CD4-positive, alpha-beta T cell (primary cell): Measurements from ENCODE around the gene MICAL2. TPM values are rescaled to one million over a fixed set of nuclear protein-coding genes. Genes with fewer than 3 reads are reported as not detected.

Experiments used
- ATAC-seq: fragments of 200-7000 bp; cut with Tn5 transposase; one replicate; pipeline ENCODE4 v1.10.0; 2022; ENCODE audit warnings: mild to moderate bottlenecking; ENCODE audit not compliant: poor library complexity
- CTCF ChIA-PET: fragments of 350-600 bp; sonication (Branson Sonifier 250); formaldehyde crosslinking; loops from one replicate; lab custom pipeline; 2021; ENCODE audit warnings: antibody characterized with exemption, inconsistent platforms; lab: Charles Lee
- POLR2A ChIA-PET: fragments of 350-600 bp; sonication (Branson Sonifier 250); formaldehyde crosslinking; loops from one replicate; lab custom pipeline; 2021; ENCODE audit warnings: antibody characterized with exemption, inconsistent platforms; lab: Charles Lee
- DNase-seq, 14 experiments: peaks; one replicate each; pipeline ENCODE4 v3.0.0-alpha.2; 2013 to 2020; ENCODE audit warnings: mixed read lengths in 2 of 14
- H3K27ac ChIP-seq, 2 donors: one replicate each; pipeline versions ENCODE4 v1.5.1 to v1.7.0; 2013; ENCODE audit warnings: low read length in 2 of 2, low read depth in 1 of 2, mild to moderate bottlenecking in 1 of 2
- H3K27me3 ChIP-seq, 2 experiments: 1 replicate in 1 of 2; 2 replicates in 1 of 2; pipeline versions ENCODE4 v1.6.1 to v1.7.0; 2013; ENCODE audit warnings: low read length in 2 of 2, control low read depth in 1 of 2, mild to moderate bottlenecking in 1 of 2, moderate library complexity in 1 of 2; ENCODE audit not compliant: insufficient read depth in 2 of 2, control insufficient read depth in 1 of 2
- H3K36me3 ChIP-seq: one replicate; pipeline ENCODE4 v1.6.1; 2013; ENCODE audit warnings: low read length, control low read depth; ENCODE audit not compliant: insufficient read depth
- H3K4me1 ChIP-seq: one replicate; pipeline ENCODE4 v1.6.1; 2013; ENCODE audit warnings: low read length, control low read depth; ENCODE audit not compliant: insufficient read depth
- H3K4me3 ChIP-seq: one replicate; pipeline ENCODE4 v1.5.1; 2013; ENCODE audit warnings: mild to moderate bottlenecking, low read length, moderate library complexity
- H3K9me3 ChIP-seq, 2 experiments: 1 replicate in 1 of 2; 2 replicates in 1 of 2; pipeline versions ENCODE4 v1.6.1 to v1.7.0; 2013; ENCODE audit warnings: low read length in 2 of 2, mild to moderate bottlenecking in 2 of 2, control low read depth in 1 of 2, moderate library complexity in 1 of 2; ENCODE audit not compliant: control insufficient read depth in 1 of 2, insufficient read depth in 1 of 2
- H3K27ac Mint-ChIP-seq: one replicate; pipeline ENCODE4 v1.8.0; 2020; ENCODE audit warnings: mixed read lengths
- H3K27me3 Mint-ChIP-seq: one replicate; pipeline ENCODE4 v1.8.0; 2021; ENCODE audit warnings: mixed read lengths
- H3K36me3 Mint-ChIP-seq: one replicate; pipeline ENCODE4 v1.8.0; 2021; ENCODE audit warnings: low read depth, mixed read lengths
- H3K4me1 Mint-ChIP-seq: one replicate; pipeline ENCODE4 v1.8.0; 2021; ENCODE audit warnings: low read depth, mixed read lengths
- H3K4me3 Mint-ChIP-seq: one replicate; pipeline ENCODE4 v1.8.0; 2020; ENCODE audit warnings: mild to moderate bottlenecking, mixed read lengths
- H3K9me3 Mint-ChIP-seq: one replicate; pipeline ENCODE4 v1.8.0; 2020; ENCODE audit warnings: mixed read lengths
- intact Hi-C, 2 experiments: fragments of 100-400 bp; cut with DNase I in 1 of 2; cut with micrococcal nuclease in 1 of 2; formaldehyde crosslinking; loops; one replicate each; pipeline versions ENCODE4 v1.15.1 to v1.9.0; 2023 to 2025; cut with DNase I, micrococcal nuclease
- total RNA-seq, 174 experiments: library from RNA in 2 of 174; stranded (reverse) in 2 of 174; gene quantifications; one replicate each; pipeline ENCODE4 v1.2.3 and lab custom pipeline; 2021 to 2026
- TF ChIP-seq, protein P1 (sequence below): fragments of 200-600 bp; IDR thresholded peaks from one replicate; pipeline ENCODE4 v1.8.0; 2022; ENCODE audit warnings: antibody characterized with exemption, mild to moderate bottlenecking

The MICAL2 gene
- total RNA-seq, 2 experiments from 2014 or later = 12.8 to 14.1 TPM

DNA sequence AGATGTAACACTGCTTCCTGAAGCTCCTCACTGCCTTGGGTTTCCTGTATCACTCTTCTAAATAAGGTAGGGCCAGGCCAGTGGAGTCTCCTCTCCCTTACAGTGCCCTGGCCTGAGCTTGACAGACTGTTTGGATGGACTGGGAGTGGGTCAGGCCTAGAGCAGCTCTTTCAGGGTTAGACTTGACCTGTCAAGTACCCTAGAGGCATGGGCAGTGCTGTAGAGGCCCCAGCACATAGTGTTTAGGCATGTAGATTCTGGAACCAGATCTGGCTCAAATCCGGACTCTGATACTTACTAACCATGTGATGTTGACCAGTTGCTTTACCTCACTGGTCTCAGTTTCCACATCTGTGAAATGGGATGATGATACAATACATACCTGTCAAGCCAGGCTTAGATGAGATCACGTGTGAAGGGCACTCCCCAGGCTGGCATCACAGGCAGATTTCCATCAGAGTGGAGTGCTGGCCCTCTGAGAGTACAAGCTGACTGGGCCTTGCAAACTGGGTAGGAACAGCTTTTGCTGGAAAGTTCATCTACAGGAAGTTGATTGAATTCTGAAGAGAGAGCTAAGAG lies 1.4 kb upstream of the MICAL2 start:
- ATAC-seq (no peak), DNase-seq (no peak)
- ChIA-PET POLR2A (interaction anchor here (1.4 to 3.1 kb wide), 3 partner anchors 21 to 127 kb away, joined by 3 to 13 read pairs (median 4); no protein-coding TSS in a partner anchor), CTCF (interaction anchor here (1.0 to 1.3 kb wide), 2 partner anchors 22 to 128 kb away, joined by 3 read pairs; no protein-coding TSS in a partner anchor)
- Mint-ChIP-seq H3K27ac (no peak overlapping the region), H3K4me1 (peaks cover 22% of the 10 kb centered on the region), H3K9me3 (no peaks in the 10 kb centered on the region), H3K36me3 (no peaks in the 10 kb centered on the region), H3K4me3 (peak overlapping the region; percentile 71), H3K27me3 (no peaks in the 10 kb centered on the region)
- Histone ChIP-seq H3K9me3 (no peaks in the 10 kb centered on the region), H3K4me1 (peaks cover 32% of the 10 kb centered on the region), H3K27ac (no peak overlapping the region), H3K27me3 (no peaks in the 10 kb centered on the region), H3K36me3 (no peaks in the 10 kb centered on the region), H3K4me3 (no peak overlapping the region)
- TF ChIP-seq, protein P1, sequence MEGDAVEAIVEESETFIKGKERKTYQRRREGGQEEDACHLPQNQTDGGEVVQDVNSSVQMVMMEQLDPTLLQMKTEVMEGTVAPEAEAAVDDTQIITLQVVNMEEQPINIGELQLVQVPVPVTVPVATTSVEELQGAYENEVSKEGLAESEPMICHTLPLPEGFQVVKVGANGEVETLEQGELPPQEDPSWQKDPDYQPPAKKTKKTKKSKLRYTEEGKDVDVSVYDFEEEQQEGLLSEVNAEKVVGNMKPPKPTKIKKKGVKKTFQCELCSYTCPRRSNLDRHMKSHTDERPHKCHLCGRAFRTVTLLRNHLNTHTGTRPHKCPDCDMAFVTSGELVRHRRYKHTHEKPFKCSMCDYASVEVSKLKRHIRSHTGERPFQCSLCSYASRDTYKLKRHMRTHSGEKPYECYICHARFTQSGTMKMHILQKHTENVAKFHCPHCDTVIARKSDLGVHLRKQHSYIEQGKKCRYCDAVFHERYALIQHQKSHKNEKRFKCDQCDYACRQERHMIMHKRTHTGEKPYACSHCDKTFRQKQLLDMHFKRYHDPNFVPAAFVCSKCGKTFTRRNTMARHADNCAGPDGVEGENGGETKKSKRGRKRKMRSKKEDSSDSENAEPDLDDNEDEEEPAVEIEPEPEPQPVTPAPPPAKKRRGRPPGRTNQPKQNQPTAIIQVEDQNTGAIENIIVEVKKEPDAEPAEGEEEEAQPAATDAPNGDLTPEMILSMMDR = no peak
- intact Hi-C loops = loop anchor here in 1 of 2 experiments (5.0 kb wide), 1 partner anchor 118 kb away; no protein-coding TSS in a partner anchor

GRCh38 chr11:12109591-12110196 lies 696 bp upstream of the MICAL2 start:
- Mint-ChIP-seq H3K4me1 (peaks cover 22% of the 10 kb centered on the region), H3K9me3 (no peaks in the 10 kb centered on the region), H3K4me3 (peak overlapping the region; percentile 85), H3K36me3 (no peaks in the 10 kb centered on the region), H3K27ac (peak overlapping the region; percentile 12), H3K27me3 (no peaks in the 10 kb centered on the region)
- no peaks in the 10 kb centered on the region for H3K9me3 ChIP-seq
- intact Hi-C loops = loop anchor here (1.0 to 10.0 kb wide), 6 partner anchors 23 to 1555 kb away; partner anchors contain the start of gene FAR1 (in 1 of the 2)
- no peaks in the 10 kb centered on the region for H3K36me3 ChIP-seq
- TF ChIP-seq, protein P1 = no peak
- peak overlapping the region; percentile 55 for H3K4me3 ChIP-seq
- no peak overlapping the region for H3K27ac ChIP-seq
- peaks cover 32% of the 10 kb centered on the region for H3K4me1 ChIP-seq
- DNase-seq (peak in 1 of 14 experiments; percentile 31), ATAC-seq (no peak)
- POLR2A ChIA-PET = interaction anchor here (1.4 to 3.1 kb wide), 3 partner anchors 22 to 126 kb away, joined by 3 to 13 read pairs (median 4); no protein-coding TSS in a partner anchor
- H3K27me3 ChIP-seq = no peaks in the 10 kb centered on the region
- CTCF ChIA-PET = interaction anchor here (1.0 kb wide), 1 partner anchor 127 kb away, joined by 3 read pairs; no protein-coding TSS in a partner anchor

DNA sequence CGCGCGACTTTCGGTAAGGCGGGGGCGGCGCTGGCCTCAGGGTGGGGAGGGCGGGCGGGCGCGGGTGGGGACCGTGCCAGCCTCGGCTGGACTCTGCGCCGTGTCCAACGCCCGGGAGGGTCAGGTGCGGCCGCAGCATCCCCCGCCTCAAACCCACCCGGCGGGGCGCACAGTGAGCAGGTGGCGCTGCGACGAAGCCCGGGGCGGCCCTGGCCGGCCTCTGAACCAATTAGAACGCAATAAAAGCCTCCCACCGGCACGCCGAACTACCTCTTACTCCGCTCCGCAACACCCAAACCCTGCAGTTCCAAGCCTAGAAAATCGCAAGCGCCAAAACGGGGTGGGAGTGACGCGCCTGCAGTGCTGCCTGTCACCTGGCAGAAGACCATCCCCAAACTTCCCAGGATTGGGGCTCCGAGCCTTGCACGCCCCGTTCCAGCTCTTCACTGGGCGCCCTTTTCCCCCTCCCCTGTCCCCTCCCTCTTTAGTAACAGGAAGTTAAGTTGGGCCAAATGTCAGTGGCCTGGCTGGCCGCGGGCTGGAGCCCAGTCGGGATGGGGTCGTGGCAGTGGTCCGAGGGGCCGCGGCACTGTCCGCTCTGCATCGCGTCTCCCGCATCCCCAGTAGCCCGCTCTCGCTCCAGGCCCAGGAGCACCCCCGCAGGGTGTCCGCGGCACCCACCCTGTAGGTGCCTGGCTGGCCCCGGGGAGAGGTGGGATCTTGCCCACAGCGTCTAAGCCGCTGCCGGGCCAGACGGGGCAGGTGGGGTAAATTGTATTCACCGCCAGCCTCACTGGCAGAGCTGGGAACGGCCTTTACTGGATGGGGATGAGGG lies 541 bp downstream of the MICAL2 start:
- H3K27me3 Mint-ChIP-seq = no peaks in the 10 kb centered on the region
- no peaks in the 10 kb centered on the region for H3K27me3 ChIP-seq
- DNase-seq (peak in 9 of 14 experiments; percentile 11 to 59 (median 25)), ATAC-seq (peak; percentile 46)
- peaks cover 22% of the 10 kb centered on the region for H3K4me1 Mint-ChIP-seq
- CTCF ChIA-PET = no interaction called here
- peaks cover 32% of the 10 kb centered on the region for H3K4me1 ChIP-seq
- H3K9me3 Mint-ChIP-seq = no peaks in the 10 kb centered on the region
- H3K36me3 Mint-ChIP-seq = no peaks in the 10 kb centered on the region
- no peaks in the 10 kb centered on the region for H3K9me3 ChIP-seq
- peak overlapping the region; percentile 65 for H3K4me3 ChIP-seq
- H3K4me3 Mint-ChIP-seq = peak overlapping the region; percentile 79
- TF ChIP-seq, protein P1 = no peak
- no peak overlapping the region for H3K27ac Mint-ChIP-seq
- POLR2A ChIA-PET = interaction anchor here (0.7 to 3.1 kb wide), 4 partner anchors 21 to 114 kb away, joined by 3 to 13 read pairs (median 4); no protein-coding TSS in a partner anchor
- H3K36me3 ChIP-seq = no peaks in the 10 kb centered on the region
- H3K27ac ChIP-seq = no peak overlapping the region
- intact Hi-C loops = loop anchor here (1.0 to 10.0 kb wide), 5 partner anchors 24 to 1554 kb away; partner anchors contain the start of gene FAR1 (in 1 of the 2)
